Gastrocnemius medialis (tissue), 4 donors: ENCODE results near the gene VSIG8. TPM values are rescaled to one million over a fixed set of nuclear protein-coding genes. Genes with fewer than 3 reads are reported as not detected.

Source experiments
- ATAC-seq, 2 donors: fragments of 150-250 bp; one replicate each; pipeline ENCODE4 v1.9.1; 2016
- DNase-seq, 2 donors: peaks; one replicate each; pipeline ENCODE4 v3.0.0-alpha.2; 2019
- H3K27ac ChIP-seq, 4 donors: fragments of 200-600 bp; sonication (generic); 1 replicate in 1 of 4; 2 replicates in 3 of 4; pipeline ENCODE4 v1.5.1; 2016 to 2018; ENCODE audit warnings: mild to moderate bottlenecking in 2 of 4, moderate library complexity in 1 of 4
- H3K27me3 ChIP-seq, 3 donors: fragments of 200-600 bp; sonication (generic) in 2 of 3; 1 replicate in 1 of 3; 2 replicates in 2 of 3; pipeline versions ENCODE4 v1.5.1 to v1.6.0; 2016 to 2019; ENCODE audit warnings: mild to moderate bottlenecking in 1 of 3, moderate library complexity in 1 of 3
- H3K36me3 ChIP-seq, 2 donors: fragments of 200-600 bp; sonication (generic) in 1 of 2; one replicate each; pipeline ENCODE4 v1.5.1; 2017 to 2018
- H3K4me1 ChIP-seq, 2 donors: fragments of 200-600 bp; sonication (generic) in 1 of 2; one replicate each; pipeline ENCODE4 v1.5.1; 2016 to 2017; ENCODE audit warnings: mild to moderate bottlenecking in 2 of 2
- H3K4me3 ChIP-seq, 4 donors: fragments of 200-600 bp; sonication (generic) in 3 of 4; 1 replicate in 1 of 4; 2 replicates in 3 of 4; pipeline ENCODE4 v1.5.1; 2016 to 2019; ENCODE audit warnings: mild to moderate bottlenecking in 2 of 4
- H3K9me3 ChIP-seq, 3 donors: fragments of 200-600 bp; sonication (generic) in 2 of 3; 1 replicate in 1 of 3; 2 replicates in 2 of 3; pipeline ENCODE4 v1.5.1; 2016 to 2019
- POLR2A ChIP-seq, 2 donors: fragments of 450-650 bp; IDR thresholded peaks; one replicate each; pipeline ENCODE4 v1.6.1; 2017; ENCODE audit warnings: antibody characterized with exemption in 2 of 2, mild to moderate bottlenecking in 2 of 2, moderate library complexity in 2 of 2
- in situ Hi-C, 4 donors: fragments of 200-750 bp; cut with MboI; loops; one replicate each; pipeline versions ENCODE4 v1.15.0 to v1.8.0; 2017; ENCODE audit warnings: low sequenced_read_pairs in 4 of 4
- intact Hi-C: fragments of 100-400 bp; cut with DNase I; formaldehyde crosslinking; loops from one replicate; pipeline ENCODE4 v1.15.1; 2023; ENCODE audit warnings: low total_unique reads
- total RNA-seq, 4 donors: library from RNA; depleted of rRNA; stranded (reverse); fragments of >200 nt; gene quantifications; one replicate each; pipeline versions ENCODE4 v1.1.0 to v1.2.3, GENCODE V29; 2016
- TF ChIP-seq, protein P1 (sequence below), 5 experiments: fragments of 450-650 bp in 3 of 5; fragments of 200-600 bp in 2 of 5; sonication (generic) in 2 of 5; IDR thresholded peaks in 4 of 5; conservative IDR thresholded peaks in 1 of 5; 1 replicate in 4 of 5; 2 replicates in 1 of 5; pipeline ENCODE4 v1.5.1; 2016 to 2019; ENCODE audit warnings: antibody characterized with exemption in 5 of 5, mild to moderate bottlenecking in 3 of 5, moderate library complexity in 3 of 5

Gene VSIG8
- total RNA-seq, 4 donors from 2014 or later, result not detected

DNA sequence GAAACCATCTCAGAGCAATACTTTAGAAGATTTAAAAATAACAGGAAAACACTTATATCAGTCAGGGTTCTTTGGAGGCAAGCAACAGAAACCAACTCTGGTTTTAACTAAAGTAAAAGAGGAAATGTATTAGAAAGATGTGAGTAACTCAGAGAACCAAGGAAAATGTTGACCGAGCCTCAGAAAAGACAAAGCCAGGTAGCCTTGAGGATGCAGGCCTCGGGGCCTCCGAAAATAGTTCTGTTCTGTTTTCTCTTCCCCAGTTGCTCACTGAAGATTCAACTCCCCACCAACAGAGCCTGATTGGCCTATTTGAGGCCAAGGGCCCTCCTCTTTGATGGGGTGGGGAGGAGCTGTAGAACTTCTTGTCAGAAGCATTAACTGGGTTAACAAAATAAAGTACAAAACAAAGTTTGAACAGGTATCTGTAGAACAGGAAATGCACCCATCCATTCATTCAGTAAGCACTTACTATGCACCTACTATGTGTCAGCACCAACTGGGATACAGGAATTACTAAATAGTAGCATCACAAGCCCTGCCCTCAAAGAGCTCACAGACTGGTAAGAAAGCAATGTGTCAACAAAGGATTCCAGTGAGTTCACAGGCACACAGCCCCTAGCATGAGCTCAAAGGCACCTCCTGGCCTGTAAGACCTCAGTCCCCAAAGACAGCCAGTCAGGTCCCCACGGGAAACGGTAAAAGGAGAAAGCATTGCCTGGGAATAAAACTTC, 23.2 kb downstream of the VSIG8 start:
- no peaks in the 10 kb centered on the region for H3K27me3 ChIP-seq
- TF ChIP-seq POLR2A (IDR thresholded peaks at IDR 0.05), result no peak
- TF ChIP-seq, protein P1, sequence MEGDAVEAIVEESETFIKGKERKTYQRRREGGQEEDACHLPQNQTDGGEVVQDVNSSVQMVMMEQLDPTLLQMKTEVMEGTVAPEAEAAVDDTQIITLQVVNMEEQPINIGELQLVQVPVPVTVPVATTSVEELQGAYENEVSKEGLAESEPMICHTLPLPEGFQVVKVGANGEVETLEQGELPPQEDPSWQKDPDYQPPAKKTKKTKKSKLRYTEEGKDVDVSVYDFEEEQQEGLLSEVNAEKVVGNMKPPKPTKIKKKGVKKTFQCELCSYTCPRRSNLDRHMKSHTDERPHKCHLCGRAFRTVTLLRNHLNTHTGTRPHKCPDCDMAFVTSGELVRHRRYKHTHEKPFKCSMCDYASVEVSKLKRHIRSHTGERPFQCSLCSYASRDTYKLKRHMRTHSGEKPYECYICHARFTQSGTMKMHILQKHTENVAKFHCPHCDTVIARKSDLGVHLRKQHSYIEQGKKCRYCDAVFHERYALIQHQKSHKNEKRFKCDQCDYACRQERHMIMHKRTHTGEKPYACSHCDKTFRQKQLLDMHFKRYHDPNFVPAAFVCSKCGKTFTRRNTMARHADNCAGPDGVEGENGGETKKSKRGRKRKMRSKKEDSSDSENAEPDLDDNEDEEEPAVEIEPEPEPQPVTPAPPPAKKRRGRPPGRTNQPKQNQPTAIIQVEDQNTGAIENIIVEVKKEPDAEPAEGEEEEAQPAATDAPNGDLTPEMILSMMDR (IDR thresholded peaks at IDR 0.05 in 4 of 5, conservative IDR thresholded peaks at IDR 0.05 in 1 of 5), result no peak
- in situ Hi-C loops, result no loop called here
- peaks cover 0 to 6% of the 10 kb centered on the region in 2 donors for H3K4me1 ChIP-seq
- H3K4me3 ChIP-seq, result no peak overlapping the region
- intact Hi-C loops, result no loop called here
- DNase-seq (no peak), ATAC-seq (no peak)
- no peak overlapping the region for H3K27ac ChIP-seq
- H3K9me3 ChIP-seq, result no peaks in the 10 kb centered on the region
- peaks cover 0 to 9% of the 10 kb centered on the region in 2 donors for H3K36me3 ChIP-seq

DNA sequence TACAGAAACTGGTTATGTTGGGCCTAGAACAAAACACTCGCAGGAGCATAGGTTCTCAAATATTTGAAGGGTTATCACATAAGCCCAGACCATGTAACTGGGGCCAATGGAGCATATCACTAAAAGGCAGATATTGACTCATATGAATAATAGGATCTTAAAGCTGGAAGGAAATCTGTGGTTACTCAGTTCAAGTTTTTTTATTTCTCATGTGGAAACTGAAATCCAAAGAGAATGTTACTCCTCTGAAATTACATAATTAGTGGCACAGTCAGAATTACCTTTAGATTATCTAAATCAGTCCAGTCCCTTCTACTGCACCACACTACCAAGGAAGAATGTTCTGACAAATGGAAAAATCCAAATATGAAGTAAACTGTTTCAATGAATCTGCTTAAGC, 23.7 kb downstream of the VSIG8 start:
- Histone ChIP-seq H3K27me3 (no peaks in the 10 kb centered on the region), H3K4me1 (peaks cover 0 to 6% of the 10 kb centered on the region in 2 donors), H3K36me3 (peaks cover 0 to 9% of the 10 kb centered on the region in 2 donors), H3K27ac (no peak overlapping the region), H3K9me3 (no peaks in the 10 kb centered on the region), H3K4me3 (no peak overlapping the region)
- DNase-seq (no peak), ATAC-seq (no peak)
- in situ Hi-C loops (no loop called here), intact Hi-C loops (no loop called here)
- TF ChIP-seq, protein P1 (IDR thresholded peaks at IDR 0.05 in 4 of 5, conservative IDR thresholded peaks at IDR 0.05 in 1 of 5), result no peak
- TF ChIP-seq POLR2A (IDR thresholded peaks at IDR 0.05), result no peak

DNA sequence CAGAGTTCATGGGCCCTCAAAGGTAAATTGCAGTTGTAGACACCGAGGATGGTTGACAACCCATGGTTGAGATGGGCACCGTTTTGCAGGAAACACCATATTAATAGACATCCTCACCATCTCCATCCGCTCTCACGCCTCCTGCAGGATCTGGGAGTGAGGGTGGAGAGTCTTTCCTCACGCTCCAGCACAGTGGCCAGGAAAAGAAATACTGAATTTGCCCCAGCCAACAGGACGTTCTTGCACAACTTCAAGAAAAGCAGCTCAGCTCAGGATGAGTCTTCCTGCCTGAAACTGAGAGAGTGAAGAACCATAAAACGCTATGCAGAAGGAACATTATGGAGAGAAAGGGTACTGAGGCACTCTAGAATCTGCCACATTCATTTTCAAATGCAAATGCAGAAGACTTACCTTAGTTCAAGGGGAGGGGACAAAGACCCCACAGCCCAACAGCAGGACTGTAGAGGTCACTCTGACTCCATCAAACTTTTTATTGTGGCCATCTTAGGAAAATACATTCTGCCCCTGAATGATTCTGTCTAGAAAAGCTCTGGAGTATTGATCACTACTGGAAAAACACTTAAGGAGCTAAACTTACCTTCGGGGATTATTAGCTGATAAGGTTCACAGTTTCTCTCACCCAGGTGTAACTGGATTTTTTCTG, 26.5 kb downstream of the VSIG8 start:
- intact Hi-C loops, result no loop called here

DNA sequence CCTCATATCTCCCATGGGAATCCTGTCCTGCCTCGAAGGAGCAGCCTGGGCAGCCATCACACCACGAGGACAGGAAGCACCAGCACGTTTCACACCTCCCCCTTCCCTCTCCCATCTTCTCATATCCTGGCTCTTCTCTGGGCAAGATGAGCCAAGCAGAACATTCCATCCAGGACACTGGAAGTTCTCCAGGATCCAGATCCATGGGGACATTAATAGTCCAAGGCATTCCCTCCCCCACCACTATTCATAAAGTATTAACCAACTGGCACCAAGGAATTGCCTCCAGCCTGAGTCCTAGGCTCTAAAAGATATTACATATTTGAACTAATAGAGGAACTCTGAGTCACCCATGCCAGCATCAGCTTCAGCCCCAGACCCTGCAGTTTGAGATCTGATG, 27.1 kb downstream of the VSIG8 start:
- peak in 1 of 2 donors; percentile 42 for ATAC-seq
- in situ Hi-C loops, result no loop called here

More for the DNA sequence above, 26.5 kb downstream of the VSIG8 start:
- Histone ChIP-seq H3K4me1 (peaks cover 0 to 6% of the 10 kb centered on the region in 2 donors), H3K9me3 (no peaks in the 10 kb centered on the region), H3K4me3 (no peak overlapping the region), H3K27ac (no peak overlapping the region), H3K27me3 (no peaks in the 10 kb centered on the region), H3K36me3 (peaks cover 0 to 9% of the 10 kb centered on the region in 2 donors)
- TF ChIP-seq POLR2A (IDR thresholded peaks at IDR 0.05), result no peak
- TF ChIP-seq, protein P1 (IDR thresholded peaks at IDR 0.05 in 4 of 5, conservative IDR thresholded peaks at IDR 0.05 in 1 of 5), result peak in 1 of 5 experiments; percentile 17
- in situ Hi-C loops, result no loop called here
- no peak for DNase-seq
- ATAC-seq, result no peak

More for the DNA sequence above, 27.1 kb downstream of the VSIG8 start:
- DNase-seq, result no peak
- no peaks in the 10 kb centered on the region for H3K9me3 ChIP-seq
- no peaks in the 10 kb centered on the region for H3K27me3 ChIP-seq
- intact Hi-C loops, result no loop called here
- H3K4me1 ChIP-seq, result peaks cover 0 to 12% of the 10 kb centered on the region in 2 donors
- no peak overlapping the region for H3K4me3 ChIP-seq
- H3K36me3 ChIP-seq, result peaks cover 0 to 9% of the 10 kb centered on the region in 2 donors
- H3K27ac ChIP-seq, result no peak overlapping the region
- TF ChIP-seq, protein P1 (IDR thresholded peaks at IDR 0.05 in 4 of 5, conservative IDR thresholded peaks at IDR 0.05 in 1 of 5), result no peak
- no peak for TF ChIP-seq POLR2A (IDR thresholded peaks at IDR 0.05)
